GM12878 (cell line): Measurements from ENCODE around the gene RRP15. TPM values are rescaled to one million over a fixed set of nuclear protein-coding genes. Genes with fewer than 3 reads are reported as not detected.
"Not testable (repeated sequence)": the region's sequence is repeated elsewhere in the genome, so short reads cannot be mapped to it uniquely, and the experiment has no call there.

Source experiments
- ATAC-seq: fragments of 200-7000 bp; cut with Tn5 transposase; 3 replicates; pipeline ENCODE4 v1.9.1; 2020; ENCODE audit warnings: mild to moderate bottlenecking, moderate library complexity
- BruUV-seq: library from RNA; stranded (reverse); fragments of 400-500 nt; replicated peaks from 2 replicates; lab custom pipeline; 2021; lab: Mats Ljungman, UMichigan
- CTCF ChIA-PET: fragments of 300-600 bp; sonication (Branson Sonifier 250); formaldehyde crosslinking; extraction: SDS; loops from one replicate; lab custom pipeline; 2021; ENCODE audit warnings: inconsistent platforms; lab: Yijun Ruan, JAX
- POLR2A ChIA-PET: fragments of 350-600 bp; formaldehyde crosslinking; extraction: SDS; loops from one replicate; lab custom pipeline; 2021; ENCODE audit warnings: inconsistent platforms; lab: Charles Lee
- RAD21 ChIA-PET: fragments of 300-600 bp; sonication (Branson Sonifier 250); formaldehyde crosslinking; loops from one replicate; lab custom pipeline; 2023; ENCODE audit warnings: antibody characterized with exemption; ENCODE audit not compliant: unreplicated experiment; lab: Charles Lee
- SMC1A ChIA-PET: fragments of 300-600 bp; sonication (Branson Sonifier 250); formaldehyde crosslinking; loops from one replicate; lab custom pipeline; 2023; ENCODE audit not compliant: unreplicated experiment, uncharacterized antibody; lab: Charles Lee
- DNase-seq: peaks from one replicate; pipeline ENCODE4 v3.0.0-alpha.2; 2011; ENCODE audit warnings: low read depth, low spot score
- FAIRE-seq: peaks from 3 replicates; lab custom pipeline; 2011; peaks lifted over from hg19 to GRCh38; lab: Jason Lieb, UNC
- H2AFZ ChIP-seq: 2 replicates; pipeline ENCODE4 v1.6.0; 2011; ENCODE audit warnings: low read depth, low read length, control low read depth; ENCODE audit not compliant: control insufficient read depth
- H3K27ac ChIP-seq: 2 replicates; pipeline ENCODE4 v1.5.1; 2011; ENCODE audit warnings: control low read depth; ENCODE audit not compliant: control insufficient read depth, insufficient read depth
- H3K27me3 ChIP-seq, 2 experiments: replicated peaks in 1 of 2; 2 replicates each; pipeline versions ENCODE4 v1.6.0 to v1.6.1; 2011; ENCODE audit warnings: low read length in 1 of 2; ENCODE audit not compliant: control insufficient read depth in 2 of 2, insufficient read depth in 2 of 2
- H3K36me3 ChIP-seq, 2 experiments: 2 replicates each; pipeline ENCODE4 v1.5.1; 2011; ENCODE audit warnings: low read length in 1 of 2; ENCODE audit not compliant: control insufficient read depth in 2 of 2, insufficient read depth in 2 of 2
- H3K4me1 ChIP-seq: 2 replicates; pipeline ENCODE4 v1.6.1; 2011; ENCODE audit warnings: mild to moderate bottlenecking, low read length, moderate library complexity, mixed read lengths; ENCODE audit not compliant: control insufficient read depth, insufficient read depth
- H3K4me2 ChIP-seq: 2 replicates; pipeline ENCODE4 v1.6.0; 2011; ENCODE audit warnings: control low read depth; ENCODE audit not compliant: control insufficient read depth, insufficient read depth
- H3K4me3 ChIP-seq: fragments of 200-600 bp; sonication (generic); 2 replicates; pipeline ENCODE4 v1.5.1; 2016
- H3K79me2 ChIP-seq: 2 replicates; pipeline ENCODE4 v1.6.0; 2011; ENCODE audit warnings: low read length; ENCODE audit not compliant: control insufficient read depth, insufficient read depth
- H3K9ac ChIP-seq: 2 replicates; pipeline ENCODE4 v1.8.0; 2011; ENCODE audit warnings: low read length, control low read depth, mixed read lengths; ENCODE audit not compliant: control insufficient read depth, insufficient read depth
- H3K9me3 ChIP-seq: replicated peaks from 3 replicates; pipeline ENCODE4 v1.5.1; 2011; ENCODE audit warnings: mild to moderate bottlenecking, low read length; ENCODE audit not compliant: control insufficient read depth, insufficient read depth
- H4K20me1 ChIP-seq: 2 replicates; pipeline ENCODE4 v1.6.0; 2011; ENCODE audit not compliant: control insufficient read depth, insufficient read depth
- CEBPZ ChIP-seq: fragments of 150-350 bp; IDR thresholded peaks from 2 replicates; pipeline ENCODE4 v1.6.1; 2016; ENCODE audit warnings: low read depth, low read length
- IKZF2 ChIP-seq, 2 experiments: fragments of 450-650 bp; IDR thresholded peaks; 2 replicates each; pipeline ENCODE4 v1.6.1; 2017; ENCODE audit warnings: mild to moderate bottlenecking in 2 of 2, moderate library complexity in 2 of 2
- POLR2AphosphoS2 ChIP-seq: IDR thresholded peaks from 2 replicates; pipeline ENCODE4 v1.6.1; 2011; ENCODE audit warnings: low read depth, mild to moderate bottlenecking, low read length, improper control_type of control experiment, moderate library complexity
- RUNX3 ChIP-seq: IDR thresholded peaks from 2 replicates; pipeline ENCODE4 v1.6.1; 2012; ENCODE audit warnings: low read length, inconsistent platforms
- SREBF1 ChIP-seq: IDR thresholded peaks from 2 replicates; pipeline ENCODE4 v1.6.1; 2012; ENCODE audit warnings: mild to moderate bottlenecking, low read length
- ZSCAN29 ChIP-seq: fragments of 450-650 bp; IDR thresholded peaks from 2 replicates; pipeline ENCODE4 v1.6.1; 2017; ENCODE audit warnings: mild to moderate bottlenecking, moderate library complexity
- ZZZ3 ChIP-seq: IDR thresholded peaks from 2 replicates; pipeline ENCODE4 v1.6.1; 2011; ENCODE audit warnings: low read depth; ENCODE audit not compliant: control insufficient read depth, insufficient read length
- WGBS: methylation state at CpG from one replicate; pipeline ENCODE4 v1.1.6; 2016; ENCODE audit warnings: low lambda C conversion rate; ENCODE audit not compliant: insufficient replicate concordance, insufficient coverage; ENCODE audit errors: missing lambda C conversion rate; 5-methylcytosine and 5-hydroxymethylcytosine counted together
- in situ Hi-C: fragments of 300-500 bp; cut with MboI; formaldehyde crosslinking; loops from 9 replicates; pipeline ENCODE4 v1.14.3; 2018; ENCODE audit warnings: mixed read lengths
- intact Hi-C: fragments of 100-400 bp; cut with micrococcal nuclease; formaldehyde crosslinking; loops from one replicate; pipeline ENCODE4 v1.14.2; 2022; ENCODE audit not compliant: unreplicated experiment
- polyA plus RNA-seq, 11 experiments: library from polyadenylated mRNA; depleted of rRNA in 4 of 11; unstranded in 6 of 11; stranded (reverse) in 5 of 11; fragments of >200 nt; fragmentation: Nextera tagmentation in 4 of 11; fragmentation: Illumina TruSeq in 1 of 11; extraction: Ambion mirVana in 4 of 11; extraction: Trizol in 1 of 11; gene quantifications; 1 replicate in 1 of 11; 2 replicates in 10 of 11; pipeline versions ENCODE4 v1.2.1 to v1.2.3, GENCODE V29; 2011 to 2016; ENCODE audit warnings: inconsistent platforms in 2 of 11, missing spikeins in 2 of 11, low read depth in 1 of 11
- total RNA-seq, 4 experiments: library from RNA; depleted of rRNA in 3 of 4; stranded (reverse); fragments of >200 nt in 3 of 4; fragmentation: Illumina TruSeq in 1 of 4; extraction: Trizol in 1 of 4; gene quantifications; 2 replicates each; pipeline versions ENCODE4 v1.2.1 to v1.2.3, GENCODE V29; 2013 to 2021

RRP15 gene
- total and polyA plus RNA-seq, 10 of the 15 experiments (the other 5 are each of a cell fraction or from before 2014, with no cell fraction given), result 5.6 to 37.8 (median 19.1) TPM

DNA sequence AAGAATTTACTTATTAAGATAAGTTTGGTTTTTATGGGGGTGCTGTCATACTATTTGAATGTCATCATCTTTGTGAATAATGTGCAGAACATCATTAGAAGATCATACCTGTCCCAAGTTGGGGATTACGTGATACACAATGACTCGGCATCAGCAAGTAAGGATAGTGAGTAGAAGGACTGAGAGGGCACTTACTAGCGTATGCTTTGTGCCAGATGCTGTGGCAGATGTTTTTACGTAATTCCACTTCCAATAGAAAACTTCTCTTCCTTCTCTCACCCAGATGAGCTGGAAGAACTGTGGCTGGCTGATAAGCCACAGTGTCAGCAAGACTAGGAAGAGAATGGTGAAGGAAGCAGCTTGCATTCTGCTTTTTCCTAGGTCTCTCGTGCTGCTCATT lies 32.0 kb downstream of the RRP15 start:
- no peak overlapping the region for H3K9ac ChIP-seq
- intact Hi-C loops (no loop called here), in situ Hi-C loops (no loop called here)
- CTCF ChIA-PET, result interaction anchor here (1.7 kb wide), 1 partner anchor 13 kb away, joined by 5 read pairs; no protein-coding TSS in a partner anchor
- H3K4me2 ChIP-seq, result no peak overlapping the region
- SMC1A ChIA-PET, result no interaction called here
- H3K36me3 ChIP-seq, result peaks cover 0 to 3% of the 10 kb centered on the region in 2 experiments; a peak in 2 of 4 replicates
- no peaks in the 10 kb centered on the region for H3K9me3 ChIP-seq
- no peak overlapping the region for H3K27ac ChIP-seq
- WGBS, result 99% methylated on average over 5 of the region's 5 CpGs
- no peak for FAIRE-seq
- H3K79me2 ChIP-seq, result no peaks in the 10 kb centered on the region
- H4K20me1 ChIP-seq, result no peaks in the 10 kb centered on the region
- H3K4me3 ChIP-seq, result no peak overlapping the region
- DNase-seq, result no peak
- RAD21 ChIA-PET, result no interaction called here
- POLR2A ChIA-PET, result no interaction called here
- no TSS peak for BruUV-seq
- no peak overlapping the region for H2AFZ ChIP-seq
- no peak for TF ChIP-seq IKZF2 (IDR thresholded peaks at IDR 0.05)
- no peak for TF ChIP-seq SREBF1
- no peak for TF ChIP-seq ZZZ3
- TF ChIP-seq CEBPZ, result no peak
- no peak for TF ChIP-seq ZSCAN29
- no peak for TF ChIP-seq RUNX3
- TF ChIP-seq POLR2AphosphoS2, result no peak
- no peak for ATAC-seq
- H3K27me3 ChIP-seq, result no peaks in the 10 kb centered on the region
- H3K4me1 ChIP-seq, result no peaks in the 10 kb centered on the region

DNA sequence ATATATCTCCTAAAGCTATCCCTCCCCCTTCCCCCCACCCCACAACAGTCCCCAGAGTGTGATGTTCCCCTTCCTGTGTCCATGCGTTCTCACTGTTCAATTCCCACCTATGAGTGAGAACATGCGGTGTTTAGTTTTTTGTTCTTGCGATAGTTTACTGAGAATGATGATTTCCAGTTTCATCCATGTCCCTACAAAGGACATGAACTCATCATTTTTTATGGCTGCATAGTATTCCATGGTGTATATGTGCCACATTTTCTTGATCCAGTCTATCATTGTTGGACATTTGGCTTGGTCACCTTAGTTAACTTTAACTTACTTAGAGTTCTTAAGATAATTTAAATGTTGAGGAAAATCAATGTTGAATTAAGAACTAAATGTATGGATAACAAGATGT lies 35.1 kb downstream of the RRP15 start:
- FAIRE-seq, H2AFZ ChIP-seq, ATAC-seq, H3K4me2 ChIP-seq, H3K9ac ChIP-seq, H3K27me3 ChIP-seq, H4K20me1 ChIP-seq, BruUV-seq, H3K9me3 ChIP-seq, H3K4me3 ChIP-seq, in situ Hi-C loops, H3K79me2 ChIP-seq, H3K27ac ChIP-seq, intact Hi-C loops, DNase-seq, POLR2A ChIA-PET, H3K4me1 ChIP-seq, H3K36me3 ChIP-seq, SMC1A ChIA-PET, RAD21 ChIA-PET: not testable (repeated sequence)
- CTCF ChIA-PET, result interaction anchor here (1.6 kb wide), 1 partner anchor 9 kb away, joined by 8 read pairs; no protein-coding TSS in a partner anchor
- no CpG with 5 or more reads among the region's 3 CpGs for WGBS
